HG02798 (cell line): ENCODE results near the gene KMO.

Source experiments
- ATAC-seq: cut with Tn5 transposase; IDR thresholded peaks from one replicate; pipeline ENCODE4 v1.9.1; 2021; ENCODE audit warnings: mild to moderate bottlenecking; ENCODE audit not compliant: unreplicated experiment, poor library complexity

KMO gene

GRCh38 chr1:241642593-241642944 is 110.4 kb downstream of the KMO start:
- no peak for ATAC-seq

- ATAC-seq, result no peak
Observed at GRCh38 chr1:241644259-241644658, 112.1 kb downstream of the KMO start.

GRCh38 chr1:241645199-241645598 is 113.0 kb downstream of the KMO start:
- ATAC-seq, result no peak
